ENCODE data around the gene SERPINB6.
"Not testable (repeated sequence)": the region's sequence is repeated elsewhere in the genome, so short reads cannot be mapped to it uniquely, and the experiment has no call there.

The SERPINB6 gene

GRCh38 chr6:2976060-2976459, 4.7 kb upstream of the SERPINB6 start:
- DNase-seq, result no peak

GRCh38 chr6:2973676-2974075, 2.3 kb upstream of the SERPINB6 start:
- DNase-seq, result no peak

- not testable (repeated sequence) for DNase-seq
Observed at GRCh38 chr6:2973180-2973579, 1.8 kb upstream of the SERPINB6 start.

- DNase-seq, result not testable (repeated sequence)
Observed at GRCh38 chr6:2972685-2973084, 1.3 kb upstream of the SERPINB6 start.

GRCh38 chr6:2972219-2972487, 786 bp upstream of the SERPINB6 start:
- DNase-seq, result not testable (repeated sequence)

GRCh38 chr6:2970753-2971419, 481 bp downstream of the SERPINB6 start:
- peak; percentile 24 for DNase-seq

- no peak for DNase-seq
Observed at GRCh38 chr6:2970034-2970685, 1.2 kb downstream of the SERPINB6 start.

- no peak for DNase-seq
Observed at GRCh38 chr6:2969549-2969948, 1.8 kb downstream of the SERPINB6 start.

GRCh38 chr6:2968600-2969135, 2.7 kb downstream of the SERPINB6 start:
- no peak for DNase-seq

GRCh38 chr6:2967936-2968335, 3.4 kb downstream of the SERPINB6 start:
- no peak for DNase-seq

- DNase-seq, result peak; percentile 25
Observed at GRCh38 chr6:2966347-2966746, 5.0 kb downstream of the SERPINB6 start.

GRCh38 chr6:2964793-2965505, 6.4 kb downstream of the SERPINB6 start:
- no peak for DNase-seq

GRCh38 chr6:2963756-2964155, 7.6 kb downstream of the SERPINB6 start:
- DNase-seq, result no peak

- DNase-seq, result no peak
Observed at GRCh38 chr6:2962636-2963035, 8.7 kb downstream of the SERPINB6 start.

- no peak for DNase-seq
Observed at GRCh38 chr6:2962004-2962403, 9.4 kb downstream of the SERPINB6 start.

GRCh38 chr6:2961506-2961905, 9.9 kb downstream of the SERPINB6 start:
- no peak for DNase-seq

- DNase-seq, result no peak
Observed at GRCh38 chr6:2960935-2961334, 10.4 kb downstream of the SERPINB6 start.

- DNase-seq, result no peak
Observed at GRCh38 chr6:2959909-2960719, 11.3 kb downstream of the SERPINB6 start.

- DNase-seq, result no peak
Observed at GRCh38 chr6:2958776-2959175, 12.6 kb downstream of the SERPINB6 start.

GRCh38 chr6:2958331-2958711, 13.0 kb downstream of the SERPINB6 start:
- DNase-seq, result no peak

- no peak for DNase-seq
Observed at GRCh38 chr6:2957696-2958330, 13.6 kb downstream of the SERPINB6 start.

- no peak for DNase-seq
Observed at GRCh38 chr6:2956930-2957685, 14.3 kb downstream of the SERPINB6 start.
